Activated gamma-delta T cell treated with anti-CD3 and anti-CD28 coated beads, Interleukin-2, amount 50 U/mL, for 16 hours (primary cell): ENCODE measurements around the gene ABHD17C.

Experiments
- DNase-seq: peaks from one replicate; pipeline ENCODE4 v3.0.0-alpha.2; 2020; ENCODE audit warnings: low read depth

Gene ABHD17C

GRCh38 chr15:80689716-80690115 lies 5.4 kb upstream of the ABHD17C start:
- no peak for DNase-seq

- no peak for DNase-seq
These were observed 3.5 kb upstream of the ABHD17C start for GRCh38 chr15:80691575-80691974.

GRCh38 chr15:80693682-80694610 lies 1.2 kb upstream of the ABHD17C start:
- DNase-seq: no peak

- DNase-seq: no peak
These were observed 455 bp upstream of the ABHD17C start for GRCh38 chr15:80694611-80695098.

GRCh38 chr15:80695911-80696661 lies 976 bp downstream of the ABHD17C start:
- no peak for DNase-seq

- DNase-seq: no peak
These were observed 2.1 kb downstream of the ABHD17C start for GRCh38 chr15:80697075-80697685.

- no peak for DNase-seq
These were observed 3.6 kb downstream of the ABHD17C start for GRCh38 chr15:80698676-80699075.

- DNase-seq: no peak
These were observed 4.9 kb downstream of the ABHD17C start for GRCh38 chr15:80699981-80700380.

GRCh38 chr15:80701676-80702311 lies 6.7 kb downstream of the ABHD17C start:
- no peak for DNase-seq

GRCh38 chr15:80703081-80703480 lies 8.0 kb downstream of the ABHD17C start:
- DNase-seq: no peak

- no peak for DNase-seq
These were observed 8.9 kb downstream of the ABHD17C start for GRCh38 chr15:80703965-80704364.

GRCh38 chr15:80706161-80706560 lies 11.1 kb downstream of the ABHD17C start:
- no peak for DNase-seq

GRCh38 chr15:80709542-80709941 lies 14.4 kb downstream of the ABHD17C start:
- DNase-seq: no peak

- DNase-seq: no peak
These were observed 15.8 kb downstream of the ABHD17C start for GRCh38 chr15:80710635-80711554.

GRCh38 chr15:80711886-80712285 lies 16.8 kb downstream of the ABHD17C start:
- DNase-seq: no peak

GRCh38 chr15:80712956-80713355 lies 17.8 kb downstream of the ABHD17C start:
- no peak for DNase-seq

- no peak for DNase-seq
These were observed 26.4 kb downstream of the ABHD17C start for GRCh38 chr15:80721476-80721875.

GRCh38 chr15:80722811-80723210 lies 27.7 kb downstream of the ABHD17C start:
- DNase-seq: no peak

GRCh38 chr15:80727196-80727595 lies 32.1 kb downstream of the ABHD17C start:
- no peak for DNase-seq

GRCh38 chr15:80727596-80727995 lies 32.5 kb downstream of the ABHD17C start:
- no peak for DNase-seq

GRCh38 chr15:80730387-80730786 lies 35.3 kb downstream of the ABHD17C start:
- no peak for DNase-seq
